ENCODE results near the gene NDFIP1. TPM values are rescaled to one million over a fixed set of nuclear protein-coding genes. Genes with fewer than 3 reads are reported as not detected.
A peak's percentile ranks its signal among the peaks of the same experiment; 100 is the strongest.

The NDFIP1 gene
- total RNA-seq, 1 experiment from 2014 or later = 33.5 TPM

DNA sequence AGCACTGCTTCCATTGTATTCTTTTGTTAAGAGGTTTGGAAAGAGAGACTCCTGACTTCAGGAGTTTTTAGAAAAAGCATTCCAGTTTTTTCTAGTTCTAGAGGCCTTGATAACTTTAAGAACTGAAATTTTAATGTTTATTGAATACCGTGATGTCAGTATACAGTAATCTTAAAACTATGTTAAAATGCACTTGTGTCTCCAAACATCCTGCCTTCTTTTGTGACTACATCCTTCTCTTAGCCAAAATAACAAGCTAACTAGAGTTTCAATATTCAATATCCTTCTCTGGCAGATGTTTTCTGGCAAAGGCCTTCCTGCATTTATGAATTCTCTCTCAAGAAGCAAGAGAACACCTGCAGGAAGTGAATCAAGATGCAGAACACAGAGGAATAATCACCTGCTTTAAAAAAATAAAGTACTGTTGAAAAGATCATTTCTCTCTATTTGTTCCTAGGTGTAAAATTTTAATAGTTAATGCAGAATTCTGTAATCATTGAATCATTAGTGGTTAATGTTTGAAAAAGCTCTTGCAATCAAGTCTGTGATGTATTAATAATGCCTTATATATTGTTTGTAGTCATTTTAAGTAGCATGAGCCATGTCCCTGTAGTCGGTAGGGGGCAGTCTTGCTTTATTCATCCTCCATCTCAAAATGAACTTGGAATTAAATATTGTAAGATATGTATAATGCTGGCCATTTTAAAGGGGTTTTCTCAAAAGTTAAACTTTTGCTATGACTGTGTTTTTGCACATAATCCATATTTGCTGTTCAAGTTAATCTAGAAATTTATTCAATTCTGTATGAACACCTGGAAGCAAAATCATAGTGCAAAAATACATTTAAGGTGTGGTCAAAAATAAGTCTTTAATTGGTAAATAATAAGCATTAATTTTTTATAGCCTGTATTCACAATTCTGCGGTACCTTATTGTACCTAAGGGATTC is 43.1 kb downstream of the NDFIP1 start:
- Histone ChIP-seq H3K9me3 (ENCODE audit: low read length) (no peaks in the 10 kb centered on the region), H4K20me1 (ENCODE audit: low read length) (no peaks in the 10 kb centered on the region), H3F3A (ENCODE audit: low read length, unreplicated experiment) (no peaks in the 10 kb centered on the region), H3K4me1 (ENCODE audit: insufficient read depth, low read length) (peaks cover 13% of the 10 kb centered on the region), H3K36me3 (ENCODE audit: low read depth, low read length) (peaks cover 12% of the 10 kb centered on the region), H3K9me2 (replicated peaks; ENCODE audit: low read length) (no peaks in the 10 kb centered on the region), H2AFZ (ENCODE audit: low read length) (no peak overlapping the region), H3K27ac (ENCODE audit: low read length) (no peak overlapping the region), H3K4me2 (ENCODE audit: low read length) (no peak overlapping the region), H3K4me3 (ENCODE audit: low read length) (no peak overlapping the region), H3K79me2 (ENCODE audit: low read length) (no peaks in the 10 kb centered on the region), H3K27me3 (ENCODE audit: low read length) (no peaks in the 10 kb centered on the region), H3K9ac (ENCODE audit: low read length) (no peak overlapping the region)
- ATAC-seq = peak; percentile 70
- peak; percentile 64 for DNase-seq
- no peak for TF ChIP-seq EZH2 (IDR thresholded peaks at IDR 0.05; ENCODE audit: low read length, unreplicated experiment)
- no peak for TF ChIP-seq EZH2phosphoT487 (IDR thresholded peaks at IDR 0.05; ENCODE audit: borderline replicate concordance, low read length)
- TF ChIP-seq CTCF (conservative IDR thresholded peaks at IDR 0.05; ENCODE audit: low read depth, low read length) = peak; percentile 87
- CTCF ChIA-PET = no interaction called here
- POLR2A ChIA-PET (ENCODE audit: unreplicated experiment) = interaction anchor here (0.5 kb wide), 1 partner anchor 156 kb away, joined by 3 read pairs; no protein-coding TSS in a partner anchor
- intact Hi-C loops (cut with micrococcal nuclease) = loop anchor here (1.0 to 5.0 kb wide), 7 partner anchors 65 to 547 kb away; no protein-coding TSS in a partner anchor
- TSS peak; percentile 64 for BruUV-seq (replicated peaks)

- Histone ChIP-seq H3K4me2 (ENCODE audit: low read length) (no peak overlapping the region), H3K9me3 (ENCODE audit: low read length) (no peaks in the 10 kb centered on the region), H3K9ac (ENCODE audit: low read length) (peak overlapping the region; percentile 22; the same call in 1 of the 2 replicates), H3K27me3 (ENCODE audit: low read length) (no peaks in the 10 kb centered on the region), H3K79me2 (ENCODE audit: low read length) (no peaks in the 10 kb centered on the region), H3K4me1 (ENCODE audit: insufficient read depth, low read length) (peaks cover 13% of the 10 kb centered on the region), H3K36me3 (ENCODE audit: low read depth, low read length) (peaks cover 5% of the 10 kb centered on the region), H4K20me1 (ENCODE audit: low read length) (no peaks in the 10 kb centered on the region), H3K4me3 (ENCODE audit: low read length) (no peak overlapping the region), H3F3A (ENCODE audit: low read length, unreplicated experiment) (no peaks in the 10 kb centered on the region), H2AFZ (ENCODE audit: low read length) (no peak overlapping the region), H3K27ac (ENCODE audit: low read length) (no peak overlapping the region), H3K9me2 (replicated peaks; ENCODE audit: low read length) (no peaks in the 10 kb centered on the region)
- 0 out of 2 replicates have a peak, but pooled peaks have one; percentile 41 for ATAC-seq
- intact Hi-C loops (cut with micrococcal nuclease) = loop anchor here (1.0 to 5.0 kb wide), 7 partner anchors 64 to 546 kb away; no protein-coding TSS in a partner anchor
- CTCF ChIA-PET = interaction anchor here (0.6 kb wide), 1 partner anchor 64 kb away, joined by 4 read pairs; no protein-coding TSS in a partner anchor
- BruUV-seq (replicated peaks) = no TSS peak
- POLR2A ChIA-PET (ENCODE audit: unreplicated experiment) = interaction anchor here (0.5 kb wide), 1 partner anchor 155 kb away, joined by 3 read pairs; no protein-coding TSS in a partner anchor
- DNase-seq = peak; percentile 13
- TF ChIP-seq CTCF (conservative IDR thresholded peaks at IDR 0.05; ENCODE audit: low read depth, low read length) (no peak), EZH2phosphoT487 (IDR thresholded peaks at IDR 0.05; ENCODE audit: borderline replicate concordance, low read length) (no peak), EZH2 (IDR thresholded peaks at IDR 0.05; ENCODE audit: low read length, unreplicated experiment) (no peak)
These were observed 43.8 kb downstream of the NDFIP1 start for GRCh38 chr5:142152384-142152732.

All from PC-3 (cell line).